Epithelial cell of proximal tubule (primary cell): Measurements from ENCODE around the gene AFF1. TPM values are rescaled to one million over a fixed set of nuclear protein-coding genes. Genes with fewer than 3 reads are reported as not detected.

ENCODE experiments used
- DNase-seq: peaks from one replicate; pipeline ENCODE4 v3.0.0-alpha.2; 2011; ENCODE audit warnings: low read depth
- H3K4me3 ChIP-seq: 2 replicates; pipeline ENCODE4 v1.5.1; 2011; ENCODE audit warnings: low read depth, mild to moderate bottlenecking, low read length
- total RNA-seq: library from RNA; depleted of rRNA; stranded (reverse); fragments of >200 nt; gene quantifications from 2 replicates; pipeline ENCODE4 v1.2.3, GENCODE V29; 2015
- TF ChIP-seq, protein P1 (sequence below): conservative IDR thresholded peaks from 2 replicates; pipeline ENCODE4 v1.5.1; 2012; ENCODE audit warnings: low read depth, mild to moderate bottlenecking, low read length

Gene AFF1
- total RNA-seq, 1 donor from 2014 or later = 12.5 TPM

DNA sequence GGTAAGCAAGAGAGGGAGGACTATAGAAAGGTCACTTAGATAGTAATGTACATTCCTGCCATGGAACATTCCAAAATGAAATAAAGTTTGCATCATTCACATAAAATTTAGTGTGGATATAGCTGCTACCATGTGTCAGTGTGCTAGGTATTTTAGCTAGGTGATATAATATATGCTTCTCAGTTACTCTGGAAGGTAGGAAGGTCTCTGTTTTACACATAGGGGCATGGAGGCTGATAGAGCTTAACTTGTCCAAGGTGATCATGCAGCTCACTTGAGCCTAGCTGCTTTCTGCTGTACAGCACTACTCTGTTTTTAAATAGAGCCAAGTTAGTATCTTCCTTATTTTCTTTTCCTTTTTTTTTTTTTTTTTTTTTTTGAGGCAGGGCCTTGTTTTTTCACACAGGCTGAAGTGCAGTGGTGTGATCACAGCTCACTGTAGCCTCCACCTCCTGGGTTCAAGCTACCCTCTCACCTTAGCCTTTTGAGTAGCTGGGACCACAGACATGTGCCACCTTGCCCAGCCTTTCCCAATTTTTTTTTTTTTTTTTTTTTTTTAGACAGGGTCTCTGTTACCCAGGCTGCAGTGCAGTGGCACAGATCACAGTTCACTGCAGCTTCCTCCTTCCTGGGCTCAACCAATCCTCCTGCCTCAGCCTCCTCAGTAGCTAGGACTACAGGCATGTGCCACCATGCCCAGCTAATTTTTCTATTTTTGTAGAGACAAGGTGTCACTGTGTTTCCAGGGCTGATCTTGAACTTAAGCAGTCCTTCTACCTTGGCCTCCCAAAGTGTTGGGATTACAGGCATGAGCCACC, 10.4 kb downstream of the AFF1 start:
- no peak for DNase-seq
- TF ChIP-seq, protein P1, sequence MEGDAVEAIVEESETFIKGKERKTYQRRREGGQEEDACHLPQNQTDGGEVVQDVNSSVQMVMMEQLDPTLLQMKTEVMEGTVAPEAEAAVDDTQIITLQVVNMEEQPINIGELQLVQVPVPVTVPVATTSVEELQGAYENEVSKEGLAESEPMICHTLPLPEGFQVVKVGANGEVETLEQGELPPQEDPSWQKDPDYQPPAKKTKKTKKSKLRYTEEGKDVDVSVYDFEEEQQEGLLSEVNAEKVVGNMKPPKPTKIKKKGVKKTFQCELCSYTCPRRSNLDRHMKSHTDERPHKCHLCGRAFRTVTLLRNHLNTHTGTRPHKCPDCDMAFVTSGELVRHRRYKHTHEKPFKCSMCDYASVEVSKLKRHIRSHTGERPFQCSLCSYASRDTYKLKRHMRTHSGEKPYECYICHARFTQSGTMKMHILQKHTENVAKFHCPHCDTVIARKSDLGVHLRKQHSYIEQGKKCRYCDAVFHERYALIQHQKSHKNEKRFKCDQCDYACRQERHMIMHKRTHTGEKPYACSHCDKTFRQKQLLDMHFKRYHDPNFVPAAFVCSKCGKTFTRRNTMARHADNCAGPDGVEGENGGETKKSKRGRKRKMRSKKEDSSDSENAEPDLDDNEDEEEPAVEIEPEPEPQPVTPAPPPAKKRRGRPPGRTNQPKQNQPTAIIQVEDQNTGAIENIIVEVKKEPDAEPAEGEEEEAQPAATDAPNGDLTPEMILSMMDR = no peak

DNA sequence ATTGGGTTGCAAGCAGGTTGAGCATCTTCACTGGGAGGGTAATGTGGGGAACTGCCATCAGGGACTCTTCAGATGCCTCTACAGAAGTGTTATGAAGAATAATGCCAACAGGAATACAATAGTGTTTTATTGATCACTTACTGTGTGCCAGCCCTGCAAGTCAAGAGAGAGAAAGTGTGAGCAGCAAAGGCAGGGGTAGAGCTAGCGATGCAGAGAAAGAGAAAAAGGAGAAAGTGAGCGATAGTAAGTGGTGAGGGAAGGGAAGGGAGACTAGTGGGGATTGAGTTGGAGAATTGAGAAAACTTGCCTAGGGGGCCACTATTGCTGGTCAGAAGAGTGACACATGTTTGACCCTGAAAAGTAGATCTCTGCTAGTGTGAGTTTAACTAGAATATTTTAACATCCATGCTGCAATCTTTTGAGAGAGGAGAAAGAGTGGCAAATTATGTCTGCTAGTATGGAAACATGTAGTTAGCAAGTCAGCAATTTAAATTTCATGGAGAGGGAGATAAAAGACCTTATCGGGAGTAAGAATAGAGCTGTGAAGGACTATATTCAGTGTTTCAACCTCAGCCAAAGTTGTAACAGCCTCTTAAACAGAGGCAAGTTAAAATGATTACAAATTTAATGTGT, 12.2 kb downstream of the AFF1 start:
- TF ChIP-seq, protein P1 = no peak
- no peak overlapping the region for H3K4me3 ChIP-seq
- DNase-seq = no peak

More for the DNA sequence above, 10.4 kb downstream of the AFF1 start:
- no peak overlapping the region for H3K4me3 ChIP-seq

DNA sequence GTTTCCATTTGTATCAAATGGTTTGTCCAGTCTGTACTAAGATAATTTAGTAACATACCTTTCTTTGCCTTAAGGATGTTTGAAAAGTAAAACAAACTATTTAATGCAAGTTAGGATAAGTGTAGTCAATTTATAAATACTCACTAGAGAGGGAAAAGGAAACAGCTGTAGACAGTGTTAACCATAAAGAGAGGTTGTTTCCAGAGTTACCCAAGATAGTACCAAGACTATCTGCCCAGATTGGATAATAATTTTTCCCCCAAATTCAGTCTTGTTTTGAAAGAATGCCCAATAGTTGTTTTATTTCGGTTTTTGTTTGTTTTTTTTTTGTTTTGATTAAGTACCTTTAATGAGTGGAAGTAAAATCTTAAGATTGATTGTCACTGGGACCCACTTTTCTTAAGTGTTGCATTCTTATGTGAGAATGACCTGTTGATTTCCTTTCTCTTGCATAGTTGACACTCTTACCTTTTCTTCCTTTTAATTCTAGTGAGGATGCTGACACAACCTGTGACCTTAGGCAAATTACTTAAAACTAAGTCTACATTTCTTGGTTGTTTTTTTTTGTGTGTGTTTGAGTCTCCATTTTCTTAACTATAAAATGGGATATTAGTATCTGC, 12.8 kb downstream of the AFF1 start:
- DNase-seq = no peak
- TF ChIP-seq, protein P1 = no peak
- no peak overlapping the region for H3K4me3 ChIP-seq

DNA sequence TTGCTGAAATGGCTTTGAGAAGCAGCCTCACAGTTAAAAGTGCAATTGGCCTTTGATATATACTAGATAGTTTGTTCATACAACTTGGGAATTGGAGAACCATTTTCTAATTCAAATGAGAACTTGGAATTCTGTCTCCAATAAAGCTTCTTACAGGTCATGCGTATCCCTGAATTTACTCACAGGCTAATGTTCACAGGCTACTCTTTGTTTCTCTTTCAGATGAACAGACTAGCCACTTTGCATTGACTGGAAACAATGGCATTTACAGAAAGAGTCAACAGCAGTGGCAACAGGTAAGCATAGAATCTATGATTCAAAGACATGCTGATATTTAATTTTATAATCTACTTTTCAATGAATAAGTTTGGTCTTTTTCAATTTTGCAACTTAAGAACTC, 13.5 kb downstream of the AFF1 start:
- no peak for DNase-seq
- TF ChIP-seq, protein P1 = no peak
- no peak overlapping the region for H3K4me3 ChIP-seq

DNA sequence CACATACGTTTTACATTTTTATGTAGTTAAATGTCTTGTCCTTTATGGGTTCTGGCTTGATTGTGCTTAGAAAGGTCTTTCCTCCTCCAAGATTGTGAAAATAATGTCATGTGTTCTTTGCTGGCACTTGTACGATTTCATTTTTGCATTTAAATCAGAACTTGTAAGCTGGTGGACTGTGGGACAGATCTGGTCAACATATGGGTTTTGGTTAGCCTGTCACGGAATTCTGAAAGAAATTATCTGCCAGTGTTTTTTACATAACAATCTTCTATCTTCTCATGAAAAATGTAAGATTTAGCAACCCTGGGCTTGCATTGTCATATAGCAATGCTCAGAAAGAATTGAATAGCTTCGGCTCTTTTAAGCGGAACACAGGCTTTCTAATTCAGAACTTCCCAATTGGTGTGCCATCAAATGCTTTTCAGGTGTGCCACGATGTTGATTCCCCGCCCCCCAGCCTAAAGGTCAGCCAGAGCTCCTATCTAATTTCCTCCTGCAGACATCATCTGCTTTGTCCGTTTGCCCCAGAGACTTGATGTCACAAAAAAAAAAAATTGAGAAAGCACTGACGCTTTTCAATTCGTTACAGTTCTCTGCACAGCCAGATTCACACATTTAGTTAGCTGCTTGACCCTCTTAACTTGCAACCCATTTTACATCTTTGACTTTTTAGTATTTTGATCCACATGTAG, 16.2 kb downstream of the AFF1 start:
- DNase-seq = no peak
- TF ChIP-seq, protein P1 = no peak
- H3K4me3 ChIP-seq = no peak overlapping the region

DNA sequence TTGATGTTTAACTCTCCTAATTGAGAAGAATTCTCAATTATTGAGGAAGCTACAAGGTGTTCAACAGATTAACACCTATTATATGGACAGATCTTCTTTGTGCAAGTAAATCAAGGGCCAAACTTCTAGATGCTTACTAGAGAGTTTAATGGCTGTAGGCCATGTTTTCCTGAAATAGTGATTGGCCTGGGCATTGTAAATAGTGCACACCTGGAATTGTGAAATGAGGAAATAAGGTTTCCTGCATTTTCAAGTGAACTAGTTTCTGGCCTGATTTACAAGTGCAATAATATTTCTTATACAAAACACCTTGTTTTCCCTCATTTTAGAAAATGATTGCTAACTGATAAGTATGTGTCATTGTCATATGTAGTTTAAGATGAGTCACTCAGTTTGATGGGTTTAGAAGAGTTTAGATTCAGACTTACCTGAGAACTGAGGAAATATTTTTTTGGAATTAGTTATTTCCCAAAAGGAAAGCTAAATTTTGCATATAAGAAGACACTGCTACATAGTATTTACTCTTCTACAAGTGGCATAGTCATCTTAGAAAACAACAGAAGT, 21.2 kb downstream of the AFF1 start:
- DNase-seq = no peak
- H3K4me3 ChIP-seq = no peak overlapping the region
- TF ChIP-seq, protein P1 = no peak
